Osteoblast (primary cell): ENCODE results near the gene PLEKHA7. TPM values are rescaled to one million over a fixed set of nuclear protein-coding genes. Genes with fewer than 3 reads are reported as not detected.

Source experiments
- DNase-seq: peaks from one replicate; pipeline ENCODE4 v3.0.0; 2011; ENCODE audit warnings: low spot score, mixed read lengths; ENCODE audit not compliant: insufficient read length; ENCODE audit errors: missing footprints
- H2AFZ ChIP-seq: 2 replicates; pipeline ENCODE4 v1.6.0; 2011; ENCODE audit warnings: mild to moderate bottlenecking, low read length
- H3K27ac ChIP-seq: 2 replicates; pipeline ENCODE4 v1.5.1; 2011; ENCODE audit warnings: mild to moderate bottlenecking, low read depth, low read length, moderate library complexity
- H3K27me3 ChIP-seq: 2 replicates; pipeline ENCODE4 v1.6.0; 2012; ENCODE audit warnings: mild to moderate bottlenecking, control low read depth, inconsistent platforms, low read length, moderate library complexity; ENCODE audit not compliant: insufficient read depth
- H3K36me3 ChIP-seq: 2 replicates; pipeline ENCODE4 v1.5.1; 2011; ENCODE audit warnings: mild to moderate bottlenecking, low read length, control low read depth, moderate library complexity; ENCODE audit not compliant: insufficient read depth
- H3K4me1 ChIP-seq: 2 replicates; pipeline ENCODE4 v1.5.1; 2011; ENCODE audit warnings: mild to moderate bottlenecking, low read length, control low read depth, moderate library complexity; ENCODE audit not compliant: insufficient read depth
- H3K4me2 ChIP-seq: 2 replicates; pipeline ENCODE4 v1.6.0; 2011; ENCODE audit warnings: mild to moderate bottlenecking, low read length; ENCODE audit not compliant: insufficient read depth
- H3K4me3 ChIP-seq: fragments of 200-600 bp; sonication (generic); 3 replicates; pipeline ENCODE4 v1.5.1; 2012; ENCODE audit warnings: mild to moderate bottlenecking, low read length, inconsistent platforms; ENCODE audit not compliant: insufficient read depth
- H3K79me2 ChIP-seq: 2 replicates; pipeline ENCODE4 v1.6.0; 2012; ENCODE audit warnings: mild to moderate bottlenecking, low read length, control low read depth, inconsistent platforms; ENCODE audit not compliant: insufficient read depth
- H3K9me3 ChIP-seq: 2 replicates; pipeline ENCODE4 v1.5.1; 2011; ENCODE audit warnings: low read depth, low read length, control low read depth
- H4K20me1 ChIP-seq: 2 replicates; pipeline ENCODE4 v1.6.0; 2012; ENCODE audit warnings: mild to moderate bottlenecking, low read length, control low read depth; ENCODE audit not compliant: insufficient read depth
- total RNA-seq: library from RNA; depleted of rRNA; stranded (reverse); fragments of >200 nt; gene quantifications from 2 replicates; pipeline ENCODE4 v1.2.3, GENCODE V29; 2012
- TF ChIP-seq, protein P1 (sequence below): IDR thresholded peaks from 2 replicates; pipeline ENCODE4 v1.5.1; 2011; ENCODE audit warnings: mild to moderate bottlenecking, low read depth, low read length, moderate library complexity; ENCODE audit errors: extremely low read depth

The PLEKHA7 gene
- total RNA-seq, 1 donor: 1.1 TPM

DNA sequence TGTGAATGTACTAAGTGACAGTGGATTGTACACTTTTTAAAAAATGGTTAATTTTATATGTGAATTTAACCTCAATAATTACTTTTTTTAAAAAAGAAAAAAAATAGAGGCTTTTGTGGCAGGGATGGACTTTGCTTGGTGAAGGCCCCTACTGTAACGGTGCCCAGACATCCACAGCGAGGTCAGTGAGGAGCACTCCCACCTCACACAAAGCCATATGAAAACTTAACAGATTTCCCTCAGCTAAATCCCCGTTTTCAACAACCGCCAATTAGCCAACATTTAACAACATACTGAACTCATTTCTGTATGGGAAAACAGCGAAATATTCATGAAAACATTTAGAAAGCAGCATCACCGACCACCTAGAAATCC, 276.4 kb downstream of the PLEKHA7 start:
- H3K4me2 ChIP-seq: peak overlapping the region; percentile 90
- H3K27ac ChIP-seq: peak overlapping the region; percentile 99
- peak overlapping the region; percentile 97 for H2AFZ ChIP-seq
- H3K4me1 ChIP-seq: peaks cover 15% of the 10 kb centered on the region
- DNase-seq: no peak
- H3K9me3 ChIP-seq: no peaks in the 10 kb centered on the region
- H3K27me3 ChIP-seq: no peaks in the 10 kb centered on the region
- TF ChIP-seq, protein P1, sequence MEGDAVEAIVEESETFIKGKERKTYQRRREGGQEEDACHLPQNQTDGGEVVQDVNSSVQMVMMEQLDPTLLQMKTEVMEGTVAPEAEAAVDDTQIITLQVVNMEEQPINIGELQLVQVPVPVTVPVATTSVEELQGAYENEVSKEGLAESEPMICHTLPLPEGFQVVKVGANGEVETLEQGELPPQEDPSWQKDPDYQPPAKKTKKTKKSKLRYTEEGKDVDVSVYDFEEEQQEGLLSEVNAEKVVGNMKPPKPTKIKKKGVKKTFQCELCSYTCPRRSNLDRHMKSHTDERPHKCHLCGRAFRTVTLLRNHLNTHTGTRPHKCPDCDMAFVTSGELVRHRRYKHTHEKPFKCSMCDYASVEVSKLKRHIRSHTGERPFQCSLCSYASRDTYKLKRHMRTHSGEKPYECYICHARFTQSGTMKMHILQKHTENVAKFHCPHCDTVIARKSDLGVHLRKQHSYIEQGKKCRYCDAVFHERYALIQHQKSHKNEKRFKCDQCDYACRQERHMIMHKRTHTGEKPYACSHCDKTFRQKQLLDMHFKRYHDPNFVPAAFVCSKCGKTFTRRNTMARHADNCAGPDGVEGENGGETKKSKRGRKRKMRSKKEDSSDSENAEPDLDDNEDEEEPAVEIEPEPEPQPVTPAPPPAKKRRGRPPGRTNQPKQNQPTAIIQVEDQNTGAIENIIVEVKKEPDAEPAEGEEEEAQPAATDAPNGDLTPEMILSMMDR: no peak
- peaks cover 24% of the 10 kb centered on the region for H4K20me1 ChIP-seq
- peaks cover 47% of the 10 kb centered on the region for H3K79me2 ChIP-seq
- H3K4me3 ChIP-seq: peak overlapping the region; percentile 96
- H3K36me3 ChIP-seq: no peaks in the 10 kb centered on the region

Other genes starting within 250 kb of the PLEKHA7 start
- 762 and 793 TPM in 2 replicates for gene RPS13, start 63.3 kb upstream of the PLEKHA7 start, total RNA-seq
- gene PIK3C2A, start 193.6 kb upstream of the PLEKHA7 start, total RNA-seq: 72.5 and 73.1 TPM in 2 replicates